HG02571 (cell line): ENCODE measurements around the gene ZNF831.

Experiments
- ATAC-seq: cut with Tn5 transposase; IDR thresholded peaks from one replicate; pipeline ENCODE4 v1.9.1; 2021; ENCODE audit warnings: mild to moderate bottlenecking, moderate library complexity; ENCODE audit not compliant: unreplicated experiment

The ZNF831 gene

DNA sequence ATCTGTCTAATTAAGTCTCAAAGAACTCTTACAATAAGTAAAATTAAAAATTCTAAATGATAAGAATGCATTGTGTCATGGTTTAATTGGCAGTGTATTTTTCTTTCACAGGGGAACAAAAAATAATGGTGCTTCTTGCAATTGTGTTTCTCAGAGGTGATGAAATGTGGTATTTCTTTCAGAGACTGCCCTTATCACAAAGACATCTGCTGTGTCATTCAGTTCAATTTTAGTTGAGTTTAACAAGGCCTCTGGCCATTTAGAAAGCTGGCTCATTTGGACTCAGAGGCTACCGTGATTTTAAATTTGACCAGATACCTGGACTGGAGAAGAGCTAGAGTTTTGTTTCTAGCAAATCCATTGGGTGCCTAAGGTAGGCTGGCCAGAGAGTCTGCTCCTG lies 23.6 kb upstream of the ZNF831 start:
- no peak for ATAC-seq

DNA sequence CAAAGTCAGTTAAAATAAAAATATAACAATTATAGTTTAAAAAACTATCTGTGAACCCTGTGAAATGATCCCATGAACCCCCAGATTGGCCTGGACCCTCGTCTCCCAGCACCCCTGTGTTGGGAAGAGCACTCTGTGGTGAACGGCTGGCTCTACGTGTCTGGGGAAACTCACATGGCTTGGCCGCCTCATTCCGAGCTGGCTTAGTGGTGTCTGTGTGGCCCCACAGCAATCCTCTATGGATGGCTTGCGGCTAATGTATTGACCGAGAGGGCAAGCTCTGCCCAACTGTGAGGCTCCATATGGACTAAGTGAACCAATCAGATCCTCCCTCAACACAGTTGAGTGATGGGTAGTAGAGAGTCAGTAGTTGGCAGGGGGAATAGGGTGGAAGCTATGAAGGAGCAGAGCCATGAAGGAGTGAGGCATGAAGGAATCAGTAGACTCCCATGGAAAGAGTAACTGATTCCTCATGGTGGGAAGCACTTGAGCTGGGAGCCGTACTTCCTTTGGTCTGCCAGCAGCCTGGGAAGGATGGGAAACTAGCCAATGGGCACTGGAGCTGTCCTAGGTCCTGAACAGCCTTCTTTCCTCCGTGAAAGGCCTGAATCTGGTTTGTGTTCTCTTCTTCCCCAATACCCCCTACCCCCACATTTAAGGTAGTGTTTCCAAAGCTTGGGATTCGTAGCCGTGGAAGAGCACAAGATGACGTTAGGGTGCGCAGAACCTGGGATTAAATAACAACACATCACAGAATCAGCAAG lies 21.6 kb upstream of the ZNF831 start:
- ATAC-seq, result no peak

GRCh38 chr20:59143326-59143725 lies 20.3 kb upstream of the ZNF831 start:
- no peak for ATAC-seq

DNA sequence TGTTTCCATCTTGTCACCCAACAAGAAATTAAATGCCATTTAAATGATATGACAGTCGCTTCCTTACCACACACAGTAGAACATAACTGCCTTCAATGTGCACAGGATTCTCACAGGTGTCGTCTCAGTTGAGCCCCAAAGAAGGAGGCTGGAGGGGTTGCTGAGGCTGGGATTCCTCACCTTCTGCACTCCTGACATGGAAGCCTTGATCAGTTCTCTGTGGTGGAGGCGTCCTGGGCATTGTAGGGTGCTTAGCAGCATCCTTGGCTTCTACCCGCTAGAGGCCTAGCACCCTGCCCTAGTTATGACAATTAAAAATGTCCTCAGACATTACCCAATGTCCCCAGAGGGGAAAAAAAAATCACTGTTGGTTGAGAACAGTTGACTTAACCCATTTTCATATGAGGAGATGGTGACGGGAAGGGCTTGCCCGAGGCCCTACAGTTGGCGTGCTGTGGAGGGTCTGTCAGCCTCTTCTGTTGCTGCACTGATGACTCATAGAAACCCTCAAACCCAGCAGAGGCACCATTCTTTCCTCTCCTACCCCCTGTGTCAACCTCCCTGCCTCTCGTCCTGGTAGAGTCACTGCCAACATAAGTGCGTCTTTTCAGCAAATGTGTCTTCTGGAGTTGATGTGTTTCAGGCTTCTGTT lies 19.3 kb upstream of the ZNF831 start:
- no peak for ATAC-seq

DNA sequence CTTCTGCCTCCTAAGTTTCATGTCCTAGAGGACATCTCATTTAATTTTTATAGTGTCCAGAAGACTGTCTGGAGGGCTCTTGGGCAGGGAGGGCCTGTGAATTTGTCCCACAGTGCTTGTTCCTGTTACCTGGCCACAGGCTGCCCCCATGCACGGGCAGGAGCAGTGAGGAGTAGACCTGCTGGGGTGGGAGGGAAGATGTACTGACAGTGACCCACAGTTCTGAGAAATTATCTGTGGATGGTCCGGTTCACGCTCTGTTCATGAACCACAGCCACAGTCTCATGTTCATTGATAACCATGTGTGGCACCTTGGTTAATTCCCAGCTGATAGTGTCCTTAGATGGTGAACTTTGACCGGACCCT lies 18.8 kb upstream of the ZNF831 start:
- no peak for ATAC-seq

DNA sequence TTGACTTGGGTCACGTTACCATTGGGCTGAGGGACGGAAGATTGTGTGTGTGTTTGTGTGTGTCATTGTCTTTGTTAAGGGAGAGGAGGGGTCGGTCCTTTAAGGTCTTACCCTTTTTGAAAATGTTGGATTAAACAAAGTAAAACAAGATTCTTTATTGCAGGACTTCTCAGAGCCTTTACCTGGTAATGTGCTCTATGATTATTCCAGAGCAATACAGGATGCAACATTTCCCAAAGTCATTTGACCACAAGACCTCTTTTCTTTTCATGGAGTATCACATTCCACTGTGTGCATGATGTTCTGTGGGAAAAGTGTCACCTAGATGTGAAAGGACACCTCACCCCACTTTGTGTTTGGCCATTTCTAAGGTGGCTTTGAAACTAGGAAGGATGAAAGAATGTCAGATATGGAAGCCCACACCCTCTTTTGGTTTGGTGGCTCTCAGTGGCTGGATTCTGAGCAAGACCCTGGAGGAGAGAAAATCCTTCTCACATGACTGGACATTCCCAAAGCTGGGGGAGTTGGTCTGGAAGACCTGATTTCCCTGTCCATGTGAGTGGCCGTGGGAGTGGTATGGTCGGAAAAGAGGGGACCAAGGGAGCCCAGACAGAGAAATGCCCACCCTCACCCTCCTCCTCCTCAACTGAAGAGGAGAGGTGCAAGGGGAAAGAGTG lies 18.2 kb upstream of the ZNF831 start:
- ATAC-seq, result no peak

- no peak for ATAC-seq
Measured at GRCh38 chr20:59145924-59146779, 17.5 kb upstream of the ZNF831 start.

DNA sequence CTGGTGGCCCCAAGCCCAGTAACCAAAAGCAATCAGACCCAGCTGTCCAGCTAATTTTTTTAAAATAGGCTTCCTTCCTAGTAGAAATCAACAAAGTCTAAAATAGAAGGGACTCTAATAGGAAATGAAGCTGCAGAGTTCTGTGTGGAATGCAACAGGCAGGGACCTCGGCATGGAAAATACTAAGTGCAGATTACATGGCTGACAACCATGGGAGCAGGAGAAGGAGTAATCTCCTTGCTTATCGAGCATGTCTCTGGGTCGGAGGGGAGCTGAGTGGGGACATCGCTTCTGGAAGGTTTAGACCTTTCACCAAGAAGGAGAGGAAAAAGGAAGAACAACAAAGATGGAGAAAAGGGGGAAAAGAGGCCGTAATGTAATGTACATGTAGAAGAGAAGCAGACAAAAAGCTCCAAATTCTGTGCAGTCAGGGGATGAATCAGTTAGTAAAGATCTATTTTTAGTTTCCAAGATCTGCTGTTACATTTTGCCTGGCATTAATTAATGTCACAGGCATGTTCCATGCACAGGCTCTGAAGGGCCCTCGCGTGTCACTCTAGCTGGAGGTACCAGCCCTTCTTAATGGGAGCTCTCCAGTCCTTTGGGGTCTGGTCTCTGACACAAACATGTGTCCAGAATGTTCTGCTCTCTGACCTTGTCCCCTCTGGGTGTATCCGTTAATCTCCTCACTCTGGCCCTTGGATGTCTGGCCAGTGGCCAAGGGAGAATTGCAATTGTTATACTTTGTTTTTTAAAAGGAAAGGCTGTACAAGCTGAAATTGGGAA lies 16.6 kb upstream of the ZNF831 start:
- ATAC-seq, result no peak

GRCh38 chr20:59147586-59147985 lies 16.0 kb upstream of the ZNF831 start:
- no peak for ATAC-seq

DNA sequence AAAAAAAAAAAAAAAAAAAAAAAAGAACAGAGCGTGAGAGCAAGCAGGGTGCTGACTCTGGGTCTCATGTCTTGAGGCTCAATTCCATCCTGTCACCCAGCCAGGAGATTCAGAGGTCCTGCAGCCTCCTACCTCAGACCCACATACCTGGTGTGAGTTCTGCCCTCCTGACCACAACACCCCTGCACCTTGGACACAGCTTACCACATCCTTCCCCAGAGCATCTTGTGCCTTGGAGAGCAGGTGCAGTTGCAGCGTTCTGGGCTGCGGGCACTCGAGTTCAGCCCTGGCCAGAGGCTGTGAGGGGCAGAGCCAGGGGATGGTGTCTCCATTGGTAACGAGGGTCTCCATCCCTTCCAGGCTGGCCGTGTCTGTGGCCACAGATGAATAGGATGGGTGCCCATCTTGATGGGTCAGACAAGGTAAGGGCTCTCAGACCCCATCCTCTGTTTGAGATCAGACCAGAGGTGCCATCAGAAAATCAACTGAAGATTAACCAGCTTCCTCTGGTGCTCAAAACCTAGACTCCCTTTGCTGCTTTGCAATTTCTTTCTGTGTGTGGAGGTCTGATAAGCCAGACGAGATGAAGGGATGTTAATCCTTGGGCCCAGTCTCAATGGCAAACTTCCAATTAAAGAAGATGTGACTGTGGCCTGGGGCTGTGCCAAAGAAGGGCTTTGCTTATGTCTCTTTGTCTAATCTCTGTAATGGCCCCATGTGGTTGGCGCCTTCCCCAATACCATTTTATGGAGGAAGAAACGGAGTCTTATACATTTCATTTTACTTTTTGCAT lies 14.7 kb upstream of the ZNF831 start:
- no peak for ATAC-seq

DNA sequence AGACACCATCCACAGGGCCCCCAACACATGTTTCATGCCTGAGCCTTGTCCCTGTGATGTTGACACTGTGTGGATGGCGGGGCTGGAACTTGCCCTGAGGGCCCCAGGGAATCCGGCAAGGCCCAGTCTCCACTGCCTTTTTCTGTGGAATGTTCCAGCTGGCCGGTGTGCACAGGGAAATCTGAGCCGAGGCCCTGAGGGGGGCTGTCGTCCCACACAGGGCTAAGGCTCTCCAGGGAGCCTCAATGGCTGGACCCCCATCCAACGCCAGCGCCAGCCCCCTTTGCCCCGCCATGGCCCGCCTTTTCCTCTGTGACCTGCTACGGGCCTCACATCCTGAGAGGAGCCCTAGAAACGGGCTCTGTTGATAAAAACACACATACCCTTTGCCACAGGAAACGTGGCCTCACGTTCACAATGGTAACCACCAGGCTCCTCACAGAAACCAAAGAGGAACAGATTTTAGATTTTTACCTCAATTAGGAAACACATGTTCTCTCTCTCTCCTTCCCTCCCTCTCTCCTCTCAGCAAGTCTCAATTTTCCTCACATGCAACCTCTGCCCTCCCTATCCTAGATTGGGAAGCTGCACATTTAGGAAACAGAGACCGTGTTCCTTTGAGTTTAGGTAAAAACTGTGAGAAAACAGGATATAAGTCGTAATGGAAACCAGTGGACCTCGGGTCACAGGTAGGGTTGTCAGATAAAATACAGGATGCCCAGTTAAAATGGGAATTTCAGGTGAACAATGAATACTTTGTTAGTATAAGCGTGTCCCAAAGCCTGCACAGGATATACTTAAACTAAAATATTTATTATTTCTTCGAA lies 13.7 kb upstream of the ZNF831 start:
- ATAC-seq, result no peak

DNA sequence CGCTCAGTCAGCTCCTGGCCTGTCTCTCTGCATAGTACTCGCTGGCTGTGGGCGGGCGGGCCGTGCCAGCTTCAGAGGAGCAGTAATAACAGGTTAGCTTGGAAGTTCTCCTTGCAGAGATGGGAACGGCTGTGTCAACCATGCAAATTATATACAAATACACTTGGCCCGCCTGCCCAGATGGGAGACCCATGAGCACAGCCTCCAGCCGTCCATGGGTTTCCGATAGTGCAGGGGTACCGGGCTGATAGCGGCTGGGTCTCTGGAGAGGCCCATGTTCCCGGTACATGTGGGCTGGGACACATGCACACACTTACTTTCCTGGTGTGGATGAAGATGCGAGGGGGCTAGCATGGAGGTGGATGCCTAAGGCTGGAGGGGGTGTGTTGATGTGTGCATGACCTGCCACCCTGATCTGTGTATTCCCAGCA lies 12.8 kb upstream of the ZNF831 start:
- ATAC-seq, result no peak

DNA sequence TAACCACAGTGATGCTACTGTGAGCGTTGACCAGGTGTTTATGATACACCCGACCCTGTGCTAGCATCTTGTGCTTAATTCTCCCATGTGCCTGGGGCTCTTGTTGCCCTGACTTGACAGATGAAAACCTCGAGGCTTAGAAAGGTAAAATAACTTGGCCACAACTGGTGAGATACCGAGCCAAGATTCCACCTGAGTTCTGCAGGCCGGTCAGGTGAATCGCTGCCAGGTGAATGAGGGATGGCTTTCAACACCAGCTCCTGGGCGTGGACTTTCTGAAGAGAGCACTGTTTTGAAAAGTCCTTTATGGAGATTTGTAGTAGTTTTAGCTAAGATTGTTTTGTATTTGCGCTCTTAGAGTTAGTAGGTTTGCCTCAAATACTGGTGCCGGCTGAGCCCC lies 12.2 kb upstream of the ZNF831 start:
- no peak for ATAC-seq

GRCh38 chr20:59151820-59152219 lies 11.8 kb upstream of the ZNF831 start:
- no peak for ATAC-seq

- no peak for ATAC-seq
Measured at GRCh38 chr20:59152559-59153354, 10.9 kb upstream of the ZNF831 start.

DNA sequence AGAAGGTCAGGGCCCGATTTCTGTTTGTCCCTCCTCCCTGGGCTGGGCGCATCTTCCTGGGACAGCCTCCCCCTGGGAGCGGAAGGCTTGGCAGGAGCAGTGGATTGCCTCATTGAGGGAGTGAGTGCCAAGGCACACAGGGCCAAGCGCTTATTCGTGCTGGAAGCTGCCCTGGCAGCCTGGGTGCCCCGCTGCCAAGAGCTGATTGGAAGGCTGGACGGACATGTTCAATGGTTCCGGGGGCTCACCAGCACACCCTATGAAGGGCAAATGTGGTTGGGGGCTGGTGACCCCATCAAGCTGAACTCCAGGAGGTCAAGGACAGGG lies 10.3 kb upstream of the ZNF831 start:
- ATAC-seq, result no peak

DNA sequence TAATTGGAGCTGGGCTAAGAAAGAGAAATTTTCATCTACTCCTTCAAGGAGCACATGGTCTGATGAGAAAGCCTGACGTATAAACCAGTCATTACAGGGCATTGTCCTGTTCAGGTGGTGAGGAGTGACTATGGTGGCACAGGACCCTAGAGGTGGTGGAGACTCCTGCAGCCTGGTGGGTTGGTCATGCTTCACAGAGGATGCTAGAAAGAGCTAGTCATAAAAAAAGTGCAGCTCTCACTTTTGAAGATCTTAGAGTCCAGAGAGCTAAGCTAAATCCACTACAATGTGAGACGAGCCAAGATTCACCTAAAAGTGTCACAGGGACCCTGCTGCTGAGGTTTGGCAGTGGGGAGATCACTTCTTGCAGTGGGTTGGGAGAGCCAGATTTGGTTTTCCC lies 9.8 kb upstream of the ZNF831 start:
- no peak for ATAC-seq

- ATAC-seq, result no peak
Measured at GRCh38 chr20:59154317-59155013, 9.2 kb upstream of the ZNF831 start.
